Nucleus accumbens (tissue), 56 donors: ENCODE results near the gene CYP2A6.

Source experiments
- DNase-seq, 56 donors: peaks; one replicate each; lab custom pipeline; 2025; lab: John Stamatoyannopoulos, UW

Gene CYP2A6

DNA sequence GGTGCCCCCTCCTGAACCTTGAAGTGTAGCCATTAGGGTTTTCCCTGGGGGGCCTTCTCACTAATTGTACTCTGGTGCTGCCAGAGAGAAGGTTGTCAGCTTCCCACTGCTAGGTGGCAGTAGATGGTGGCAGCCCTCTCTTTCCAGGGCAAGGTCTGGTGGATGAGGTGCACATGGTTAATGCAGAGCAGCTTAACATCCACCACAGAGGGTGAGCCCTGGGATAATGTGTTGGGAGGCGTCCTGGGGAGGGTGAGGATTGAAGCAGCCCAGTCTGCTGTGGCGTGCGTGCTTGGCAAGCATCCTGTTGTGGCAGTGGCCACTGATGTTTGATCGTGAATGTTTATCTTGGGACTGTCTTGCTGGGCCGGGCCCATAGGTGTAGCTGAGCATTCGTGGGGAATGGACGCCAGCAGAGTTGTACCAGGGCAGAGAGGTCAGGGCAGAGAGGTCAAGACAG lies 45.4 kb downstream of the CYP2A6 start:
- DNase-seq: peak in 2 of 56 donors; percentile 22 to 34

- DNase-seq: no peak
Observed at GRCh38 chr19:40803857-40804782, 46.1 kb downstream of the CYP2A6 start.

DNA sequence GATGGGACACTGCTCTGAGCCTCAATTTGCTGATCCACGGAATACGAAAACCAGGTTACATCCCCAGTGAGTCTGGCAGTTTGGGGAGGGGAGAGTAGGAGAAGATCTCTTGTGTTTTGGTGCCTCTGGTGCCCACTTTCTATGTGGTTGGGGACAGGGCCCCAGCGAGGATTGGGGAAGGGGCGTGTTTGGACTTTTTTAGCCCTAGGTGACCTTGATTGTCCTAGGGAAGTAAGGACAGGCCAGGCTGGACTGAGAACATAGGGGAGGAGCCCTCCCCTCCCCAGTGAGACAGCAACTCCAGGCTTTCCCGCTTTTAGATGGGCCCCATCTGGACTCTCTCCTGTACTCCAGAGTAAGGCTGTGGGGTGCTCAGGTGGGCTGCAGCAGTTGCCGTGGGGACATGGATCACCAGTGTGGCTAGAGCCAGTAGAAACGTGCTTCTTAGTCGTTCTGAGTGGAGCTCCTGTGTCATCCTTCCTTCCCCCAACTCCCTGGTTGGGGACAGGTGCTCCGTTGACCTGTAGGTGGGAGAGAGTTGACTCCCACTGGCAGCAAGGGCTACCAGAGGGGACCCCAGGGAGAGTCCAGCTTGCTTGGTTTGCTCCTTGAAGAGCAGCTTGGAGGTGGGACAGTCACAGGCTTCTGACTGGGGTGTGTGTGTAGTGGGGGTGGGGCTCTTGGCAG lies 46.9 kb downstream of the CYP2A6 start:
- DNase-seq: no peak

DNA sequence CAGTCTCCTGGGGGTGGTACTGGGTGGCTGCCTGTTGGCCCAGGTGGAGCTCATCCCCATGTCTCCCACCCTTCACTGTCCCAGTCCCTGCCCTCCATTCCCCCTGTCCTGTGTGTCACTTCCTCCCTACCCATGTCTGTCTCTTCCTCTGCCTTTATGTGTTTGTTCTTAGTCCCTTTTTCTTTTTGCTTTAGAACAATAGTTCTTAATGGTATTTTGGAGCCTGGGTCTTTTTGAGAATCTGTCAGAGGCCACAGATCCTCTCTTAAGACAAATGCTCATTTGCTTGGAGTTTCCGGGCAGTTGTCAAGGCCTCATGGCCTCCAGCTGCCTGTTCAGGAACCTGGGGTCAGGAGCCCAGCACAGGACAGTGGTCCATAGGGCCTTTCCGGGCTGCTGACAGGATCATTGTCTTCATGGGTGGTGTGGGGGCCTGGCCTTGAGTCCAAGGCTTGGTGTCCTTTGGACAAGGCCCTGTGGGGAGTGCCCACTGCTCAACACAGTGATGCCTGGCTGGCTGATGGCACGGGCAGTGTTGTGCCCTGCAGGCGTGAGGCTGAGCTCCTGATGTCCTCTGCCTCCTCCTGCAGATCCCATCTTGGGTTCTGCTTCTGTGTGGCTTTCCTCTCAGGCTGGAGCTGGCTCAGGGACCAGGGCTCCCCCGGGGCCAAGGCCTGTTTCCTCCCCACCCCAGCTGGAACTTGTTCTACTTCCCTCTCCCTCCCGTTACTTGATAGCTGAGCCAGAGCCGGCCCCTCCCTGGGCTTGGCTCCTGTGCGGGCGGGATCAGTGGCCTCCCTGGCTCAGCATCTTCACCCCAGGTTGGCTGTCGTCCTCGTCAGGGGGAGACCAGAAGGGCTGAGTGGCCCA lies 47.7 kb downstream of the CYP2A6 start:
- DNase-seq: peak in 3 of 56 donors; percentile 22 to 28 (median 27)

GRCh38 chr19:40801426-40802299 lies 48.6 kb downstream of the CYP2A6 start:
- DNase-seq: no peak

DNA sequence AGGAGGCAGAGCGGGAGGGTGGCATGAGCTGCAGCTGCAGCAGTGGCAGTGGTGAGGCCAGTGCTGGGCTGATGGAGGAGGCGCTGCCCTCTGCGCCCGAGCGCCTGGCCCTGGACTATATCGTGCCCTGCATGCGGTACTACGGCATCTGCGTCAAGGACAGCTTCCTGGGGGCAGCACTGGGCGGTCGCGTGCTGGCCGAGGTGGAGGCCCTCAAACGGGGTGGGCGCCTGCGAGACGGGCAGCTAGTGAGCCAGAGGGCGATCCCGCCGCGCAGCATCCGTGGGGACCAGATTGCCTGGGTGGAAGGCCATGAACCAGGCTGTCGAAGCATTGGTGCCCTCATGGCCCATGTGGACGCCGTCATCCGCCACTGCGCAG lies 49.3 kb downstream of the CYP2A6 start:
- no peak for DNase-seq

GRCh38 chr19:40800339-40800996 lies 49.8 kb downstream of the CYP2A6 start:
- peak in 3 of 56 donors; percentile 35 to 43 (median 42) for DNase-seq

- peak in 4 of 56 donors; percentile 28 to 57 (median 42) for DNase-seq
Observed at GRCh38 chr19:40799558-40800338, 50.5 kb downstream of the CYP2A6 start.

- DNase-seq: peak; percentile 85 to 100 (median 100)
Observed at GRCh38 chr19:40798683-40799557, 51.3 kb downstream of the CYP2A6 start, which contains the start of gene EGLN2. EGLN2 (plus strand) TSS chr19:40799191; CDS start chr19:40800573, 1,382 bp downstream.

DNA sequence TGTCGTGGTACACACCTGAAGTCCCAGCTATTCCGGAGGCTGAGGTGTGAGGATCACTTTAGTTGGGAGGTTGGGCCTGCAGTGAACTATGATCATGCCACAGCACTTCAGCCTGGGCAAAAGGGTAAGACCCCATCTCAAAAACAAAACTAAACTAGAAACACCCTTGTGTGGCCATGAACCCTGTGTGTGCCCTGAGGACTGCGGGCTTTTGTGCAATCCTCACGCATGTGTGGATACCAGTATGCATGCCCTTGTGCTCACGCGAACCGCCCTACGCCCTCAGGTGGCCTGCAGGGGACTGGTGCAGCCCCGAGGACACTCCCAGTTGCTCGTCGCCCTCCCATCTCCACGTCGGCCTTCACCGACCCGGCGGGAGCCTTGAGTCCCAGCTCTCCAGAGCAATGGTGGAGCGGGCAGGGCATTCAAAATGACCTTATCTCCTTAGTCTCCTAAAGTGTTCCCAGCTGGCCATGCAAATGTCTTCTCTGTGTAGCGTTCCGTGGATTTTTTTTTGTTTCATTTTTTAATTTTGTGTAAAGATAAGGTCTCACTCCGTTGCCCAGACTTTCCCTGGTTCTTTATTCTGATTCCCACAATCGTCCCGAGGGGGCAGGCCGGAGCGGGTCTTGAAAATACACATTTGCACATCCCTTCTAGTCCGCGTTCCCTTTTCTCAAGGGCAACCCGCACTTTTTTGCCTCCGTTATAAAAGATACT lies 52.1 kb downstream of the CYP2A6 start:
- peak in 16 of 56 donors; percentile 16 to 62 (median 54) for DNase-seq

DNA sequence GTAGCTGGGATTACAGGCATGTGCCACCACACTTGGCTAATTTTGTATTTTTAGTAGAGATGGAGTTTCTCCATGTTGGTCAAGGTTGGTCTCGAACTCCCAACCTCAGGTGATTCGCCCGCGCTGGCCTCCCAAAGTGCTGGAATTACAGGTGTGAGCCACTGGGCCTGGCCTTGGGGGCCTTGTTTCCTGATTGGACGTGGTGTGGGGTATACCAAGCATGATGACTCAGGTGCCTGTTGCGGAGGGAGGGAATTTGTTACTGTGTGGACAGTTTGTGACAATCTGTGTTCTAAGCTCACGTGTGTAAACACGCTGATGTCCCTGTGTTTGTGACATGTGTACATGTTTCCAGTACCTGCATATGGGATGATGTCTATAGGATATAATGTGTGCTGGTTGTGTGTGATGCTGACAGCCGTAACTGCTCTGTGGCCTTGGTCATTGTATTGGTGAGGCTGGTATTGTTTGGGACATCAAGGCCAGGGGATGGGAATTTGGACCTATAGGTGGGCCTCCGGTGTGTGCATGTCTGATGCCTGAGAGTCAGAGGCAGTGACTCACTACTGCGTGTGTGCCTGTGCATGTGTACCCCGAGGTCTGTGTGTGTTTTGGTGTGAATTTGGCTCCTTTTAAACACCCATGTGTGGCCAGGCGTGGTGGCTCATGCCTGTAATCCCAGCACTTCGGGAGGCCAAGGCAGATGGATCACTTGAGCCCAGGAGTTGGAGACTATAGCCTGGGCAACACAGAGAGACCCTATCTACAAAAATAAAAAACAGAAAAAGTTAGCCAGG lies 52.9 kb downstream of the CYP2A6 start:
- no peak for DNase-seq
